Neural cell (in vitro differentiated cells): ENCODE measurements around the gene RFC3.

Source experiments
- EP300 ChIP-seq: fragments of 450-650 bp; conservative IDR thresholded peaks from 2 replicates; pipeline ENCODE4 v1.6.1; 2014; ENCODE audit warnings: antibody characterized with exemption, mild to moderate bottlenecking, moderate library complexity; ENCODE audit not compliant: poor library complexity, severe bottlenecking
- EZH2 ChIP-seq: fragments of 200-600, 300-800 bp; shearing (Covaris generic), sonication (generic); IDR thresholded peaks from 2 replicates; pipeline ENCODE4 v1.6.1; 2014; ENCODE audit warnings: antibody characterized with exemption, low read length, borderline replicate concordance, mild to moderate bottlenecking; ENCODE audit not compliant: insufficient read depth, poor library complexity, severe bottlenecking
- MXI1 ChIP-seq: fragments of 450-650 bp; conservative IDR thresholded peaks from 2 replicates; pipeline ENCODE4 v1.6.1; 2014; ENCODE audit warnings: antibody characterized with exemption, mild to moderate bottlenecking; ENCODE audit not compliant: poor library complexity, severe bottlenecking
- POLR2AphosphoS5 ChIP-seq: IDR thresholded peaks from 2 replicates; pipeline ENCODE4 v1.6.1; 2012
- RAD21 ChIP-seq: fragments of 450-650 bp; conservative IDR thresholded peaks from 2 replicates; pipeline ENCODE4 v1.6.1; 2014; ENCODE audit warnings: antibody characterized with exemption, mild to moderate bottlenecking, moderate library complexity
- SMC3 ChIP-seq: fragments of 450-650 bp; conservative IDR thresholded peaks from 2 replicates; pipeline ENCODE4 v1.6.1; 2014; ENCODE audit warnings: antibody characterized with exemption, mild to moderate bottlenecking, moderate library complexity; ENCODE audit not compliant: poor library complexity
- TAF1 ChIP-seq: IDR thresholded peaks from 2 replicates; pipeline ENCODE4 v1.6.1; 2012; ENCODE audit warnings: low read depth
- TF ChIP-seq, protein P1 (sequence below): fragments of 450-650 bp; IDR thresholded peaks from 2 replicates; pipeline ENCODE4 v1.5.1; 2014; ENCODE audit warnings: antibody characterized with exemption, mild to moderate bottlenecking, moderate library complexity; ENCODE audit not compliant: poor library complexity, severe bottlenecking
- TF ChIP-seq, protein P2 (sequence below): IDR thresholded peaks from 2 replicates; pipeline ENCODE4 v1.6.1; 2012; ENCODE audit warnings: borderline replicate concordance

DNA sequence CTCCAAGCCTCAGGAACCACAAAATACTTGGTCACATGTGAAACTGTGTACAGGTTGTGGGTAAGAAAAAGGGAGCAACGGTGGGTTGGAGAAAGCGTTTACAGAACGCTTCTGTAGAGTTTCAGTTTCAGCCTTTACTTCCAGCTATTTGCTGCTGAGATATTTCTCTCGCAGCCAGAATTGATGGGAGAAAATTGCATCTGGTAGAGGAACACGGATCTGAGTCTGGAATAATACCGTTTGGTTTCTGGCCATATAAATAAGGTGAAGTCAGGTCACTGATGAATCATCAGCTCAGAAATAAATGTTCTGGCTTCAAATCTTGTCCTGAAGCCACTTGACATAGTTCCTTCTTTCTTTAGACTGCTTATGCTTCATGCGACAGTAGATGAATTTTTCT is 20.3 kb upstream of the RFC3 start:
- TF ChIP-seq, protein P1, sequence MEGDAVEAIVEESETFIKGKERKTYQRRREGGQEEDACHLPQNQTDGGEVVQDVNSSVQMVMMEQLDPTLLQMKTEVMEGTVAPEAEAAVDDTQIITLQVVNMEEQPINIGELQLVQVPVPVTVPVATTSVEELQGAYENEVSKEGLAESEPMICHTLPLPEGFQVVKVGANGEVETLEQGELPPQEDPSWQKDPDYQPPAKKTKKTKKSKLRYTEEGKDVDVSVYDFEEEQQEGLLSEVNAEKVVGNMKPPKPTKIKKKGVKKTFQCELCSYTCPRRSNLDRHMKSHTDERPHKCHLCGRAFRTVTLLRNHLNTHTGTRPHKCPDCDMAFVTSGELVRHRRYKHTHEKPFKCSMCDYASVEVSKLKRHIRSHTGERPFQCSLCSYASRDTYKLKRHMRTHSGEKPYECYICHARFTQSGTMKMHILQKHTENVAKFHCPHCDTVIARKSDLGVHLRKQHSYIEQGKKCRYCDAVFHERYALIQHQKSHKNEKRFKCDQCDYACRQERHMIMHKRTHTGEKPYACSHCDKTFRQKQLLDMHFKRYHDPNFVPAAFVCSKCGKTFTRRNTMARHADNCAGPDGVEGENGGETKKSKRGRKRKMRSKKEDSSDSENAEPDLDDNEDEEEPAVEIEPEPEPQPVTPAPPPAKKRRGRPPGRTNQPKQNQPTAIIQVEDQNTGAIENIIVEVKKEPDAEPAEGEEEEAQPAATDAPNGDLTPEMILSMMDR: no peak
- no peak for TF ChIP-seq POLR2AphosphoS5
- TF ChIP-seq RAD21: no peak
- TF ChIP-seq, protein P2, sequence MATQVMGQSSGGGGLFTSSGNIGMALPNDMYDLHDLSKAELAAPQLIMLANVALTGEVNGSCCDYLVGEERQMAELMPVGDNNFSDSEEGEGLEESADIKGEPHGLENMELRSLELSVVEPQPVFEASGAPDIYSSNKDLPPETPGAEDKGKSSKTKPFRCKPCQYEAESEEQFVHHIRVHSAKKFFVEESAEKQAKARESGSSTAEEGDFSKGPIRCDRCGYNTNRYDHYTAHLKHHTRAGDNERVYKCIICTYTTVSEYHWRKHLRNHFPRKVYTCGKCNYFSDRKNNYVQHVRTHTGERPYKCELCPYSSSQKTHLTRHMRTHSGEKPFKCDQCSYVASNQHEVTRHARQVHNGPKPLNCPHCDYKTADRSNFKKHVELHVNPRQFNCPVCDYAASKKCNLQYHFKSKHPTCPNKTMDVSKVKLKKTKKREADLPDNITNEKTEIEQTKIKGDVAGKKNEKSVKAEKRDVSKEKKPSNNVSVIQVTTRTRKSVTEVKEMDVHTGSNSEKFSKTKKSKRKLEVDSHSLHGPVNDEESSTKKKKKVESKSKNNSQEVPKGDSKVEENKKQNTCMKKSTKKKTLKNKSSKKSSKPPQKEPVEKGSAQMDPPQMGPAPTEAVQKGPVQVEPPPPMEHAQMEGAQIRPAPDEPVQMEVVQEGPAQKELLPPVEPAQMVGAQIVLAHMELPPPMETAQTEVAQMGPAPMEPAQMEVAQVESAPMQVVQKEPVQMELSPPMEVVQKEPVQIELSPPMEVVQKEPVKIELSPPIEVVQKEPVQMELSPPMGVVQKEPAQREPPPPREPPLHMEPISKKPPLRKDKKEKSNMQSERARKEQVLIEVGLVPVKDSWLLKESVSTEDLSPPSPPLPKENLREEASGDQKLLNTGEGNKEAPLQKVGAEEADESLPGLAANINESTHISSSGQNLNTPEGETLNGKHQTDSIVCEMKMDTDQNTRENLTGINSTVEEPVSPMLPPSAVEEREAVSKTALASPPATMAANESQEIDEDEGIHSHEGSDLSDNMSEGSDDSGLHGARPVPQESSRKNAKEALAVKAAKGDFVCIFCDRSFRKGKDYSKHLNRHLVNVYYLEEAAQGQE: no peak
- no peak for TF ChIP-seq EZH2
- no peak for TF ChIP-seq TAF1
- TF ChIP-seq SMC3: no peak
- TF ChIP-seq EP300: no peak
- TF ChIP-seq MXI1: no peak
